HepG2 (cell line): Measurements from ENCODE around the gene STK4. TPM values are rescaled to one million over a fixed set of nuclear protein-coding genes. Genes with fewer than 3 reads are reported as not detected.

Source experiments
- CAMTA2 ChIP-seq: sonication (generic); formaldehyde crosslinking; IDR thresholded peaks from 2 replicates; pipeline ENCODE4 v1.4.0; 2020; ENCODE audit warnings: mild to moderate bottlenecking, missing genetic modification reagents, borderline replicate concordance
- FOXK1 ChIP-seq: sonication (generic); formaldehyde crosslinking; IDR thresholded peaks from 2 replicates; pipeline ENCODE4 v1.4.0; 2020; ENCODE audit warnings: low read depth, missing genetic modification reagents, borderline replicate concordance
- ZFP41 ChIP-seq: sonication (generic); formaldehyde crosslinking; IDR thresholded peaks from 2 replicates; pipeline ENCODE4 v1.4.0; 2020; ENCODE audit warnings: mild to moderate bottlenecking, missing genetic modification reagents, borderline replicate concordance
- polyA plus RNA-seq, 8 experiments: library from polyadenylated mRNA; depleted of rRNA in 3 of 8; stranded (reverse) in 7 of 8; unstranded in 1 of 8; fragments of >200 nt; fragmentation: Illumina TruSeq in 4 of 8; extraction: Trizol in 4 of 8; gene quantifications; 2 replicates each; pipeline versions ENCODE4 v1.2.1 to v1.2.3, GENCODE V29; 2011 to 2016; ENCODE audit warnings: low read depth in 4 of 8, missing spikeins in 1 of 8, mixed read lengths in 1 of 8; ENCODE audit not compliant: insufficient read depth in 1 of 8
- total RNA-seq, 5 experiments: library from RNA; depleted of rRNA; stranded (reverse); fragments of >200 nt; fragmentation: Illumina TruSeq; extraction: Trizol; gene quantifications; 2 replicates each; pipeline ENCODE4 v1.2.3, GENCODE V29; 2016; ENCODE audit warnings: low read depth in 1 of 5
- TF ChIP-seq, protein P1 (sequence below): sonication (generic); formaldehyde crosslinking; IDR thresholded peaks from 2 replicates; pipeline ENCODE4 v1.5.0; 2020; ENCODE audit warnings: mild to moderate bottlenecking, missing genetic modification reagents
- TF ChIP-seq, protein P2 (sequence below): sonication (generic); formaldehyde crosslinking; IDR thresholded peaks from 2 replicates; pipeline ENCODE4 v1.8.0; 2022; ENCODE audit warnings: missing genetic modification reagents, low read depth, mild to moderate bottlenecking, borderline replicate concordance
- TF ChIP-seq, protein P3 (sequence below): sonication (generic); formaldehyde crosslinking; IDR thresholded peaks from 2 replicates; pipeline ENCODE4 v1.4.0; 2020; ENCODE audit warnings: mild to moderate bottlenecking, missing genetic modification reagents
- TF ChIP-seq, protein P4 (sequence below): sonication (generic); formaldehyde crosslinking; IDR thresholded peaks from 2 replicates; pipeline ENCODE4 v1.5.0; 2020; ENCODE audit warnings: missing genetic modification reagents
- TF ChIP-seq, protein P5 (sequence below): sonication (generic); formaldehyde crosslinking; IDR thresholded peaks from 2 replicates; pipeline ENCODE4 v1.4.0; 2020; ENCODE audit warnings: low read depth, missing genetic modification reagents

The STK4 gene
- total and polyA plus RNA-seq, 2 of the 13 experiments (the other 11 are each of a cell fraction or from before 2014, with no cell fraction given), result 25.6 to 38.3 TPM

DNA sequence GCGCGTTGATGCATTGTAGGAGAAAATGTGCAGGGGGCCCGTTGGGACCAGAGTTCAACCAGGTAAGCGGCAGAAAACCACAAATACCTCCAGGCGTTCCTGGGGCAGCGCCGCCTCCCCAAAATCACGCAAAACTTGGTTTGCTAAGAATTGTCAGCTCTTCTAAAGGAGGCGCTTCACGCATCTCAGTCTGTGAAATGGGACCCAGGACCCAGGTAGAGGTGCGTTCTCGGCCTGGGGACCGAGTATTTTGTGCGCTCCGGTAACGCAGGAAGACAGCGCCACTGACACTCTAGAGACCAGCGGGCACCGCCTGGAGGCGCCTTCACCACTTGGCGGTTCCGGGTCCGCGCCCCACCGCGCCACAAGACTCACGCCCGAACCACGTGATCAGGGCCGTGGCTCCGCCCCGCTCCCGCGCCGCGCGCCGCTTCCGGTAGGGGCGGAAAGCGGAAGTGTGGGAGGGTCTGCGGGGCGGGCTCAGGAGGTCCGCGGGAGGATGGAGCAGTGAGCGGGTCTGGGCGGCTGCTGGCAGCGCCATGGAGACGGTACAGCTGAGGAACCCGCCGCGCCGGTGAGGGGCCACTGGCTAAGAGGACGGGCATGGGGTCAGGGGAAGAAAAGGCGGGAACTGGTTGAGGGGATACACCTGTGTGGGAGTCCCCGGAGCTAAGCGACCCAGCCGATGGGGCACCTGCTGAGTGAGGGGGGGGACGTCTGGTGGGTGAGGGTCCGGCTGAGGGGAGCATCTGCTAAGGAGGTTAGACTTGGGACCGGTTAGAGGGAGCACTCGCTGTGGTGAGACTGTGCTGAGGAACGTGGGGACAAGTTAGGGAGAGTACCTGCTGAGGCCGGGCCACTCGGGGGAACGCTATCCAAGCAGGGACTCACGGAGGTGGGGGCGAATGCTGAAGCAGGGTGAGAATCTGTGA is at the start of gene STK4 (continued):
- TF ChIP-seq, protein P1, sequence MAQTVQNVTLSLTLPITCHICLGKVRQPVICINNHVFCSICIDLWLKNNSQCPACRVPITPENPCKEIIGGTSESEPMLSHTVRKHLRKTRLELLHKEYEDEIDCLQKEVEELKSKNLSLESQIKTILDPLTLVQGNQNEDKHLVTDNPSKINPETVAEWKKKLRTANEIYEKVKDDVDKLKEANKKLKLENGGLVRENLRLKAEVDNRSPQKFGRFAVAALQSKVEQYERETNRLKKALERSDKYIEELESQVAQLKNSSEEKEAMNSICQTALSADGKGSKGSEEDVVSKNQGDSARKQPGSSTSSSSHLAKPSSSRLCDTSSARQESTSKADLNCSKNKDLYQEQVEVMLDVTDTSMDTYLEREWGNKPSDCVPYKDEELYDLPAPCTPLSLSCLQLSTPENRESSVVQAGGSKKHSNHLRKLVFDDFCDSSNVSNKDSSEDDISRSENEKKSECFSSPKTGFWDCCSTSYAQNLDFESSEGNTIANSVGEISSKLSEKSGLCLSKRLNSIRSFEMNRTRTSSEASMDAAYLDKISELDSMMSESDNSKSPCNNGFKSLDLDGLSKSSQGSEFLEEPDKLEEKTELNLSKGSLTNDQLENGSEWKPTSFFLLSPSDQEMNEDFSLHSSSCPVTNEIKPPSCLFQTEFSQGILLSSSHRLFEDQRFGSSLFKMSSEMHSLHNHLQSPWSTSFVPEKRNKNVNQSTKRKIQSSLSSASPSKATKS, result no peak
- TF ChIP-seq, protein P2, sequence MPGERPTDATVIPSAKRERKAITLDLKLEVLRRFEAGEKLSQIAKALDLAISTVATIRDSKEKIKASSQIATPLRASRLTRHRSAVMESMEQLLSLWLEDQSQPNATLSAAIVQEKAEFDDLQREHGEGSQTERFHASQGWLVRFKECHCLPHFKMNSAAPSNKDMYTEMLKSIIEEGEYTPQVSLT (CRISPR knock-in tag), result no peak
- TF ChIP-seq CAMTA2 (CRISPR knock-in tag), result peak; percentile 93
- TF ChIP-seq ZFP41, result no peak; the same call in 1 of the 2 replicates
- TF ChIP-seq, protein P3, sequence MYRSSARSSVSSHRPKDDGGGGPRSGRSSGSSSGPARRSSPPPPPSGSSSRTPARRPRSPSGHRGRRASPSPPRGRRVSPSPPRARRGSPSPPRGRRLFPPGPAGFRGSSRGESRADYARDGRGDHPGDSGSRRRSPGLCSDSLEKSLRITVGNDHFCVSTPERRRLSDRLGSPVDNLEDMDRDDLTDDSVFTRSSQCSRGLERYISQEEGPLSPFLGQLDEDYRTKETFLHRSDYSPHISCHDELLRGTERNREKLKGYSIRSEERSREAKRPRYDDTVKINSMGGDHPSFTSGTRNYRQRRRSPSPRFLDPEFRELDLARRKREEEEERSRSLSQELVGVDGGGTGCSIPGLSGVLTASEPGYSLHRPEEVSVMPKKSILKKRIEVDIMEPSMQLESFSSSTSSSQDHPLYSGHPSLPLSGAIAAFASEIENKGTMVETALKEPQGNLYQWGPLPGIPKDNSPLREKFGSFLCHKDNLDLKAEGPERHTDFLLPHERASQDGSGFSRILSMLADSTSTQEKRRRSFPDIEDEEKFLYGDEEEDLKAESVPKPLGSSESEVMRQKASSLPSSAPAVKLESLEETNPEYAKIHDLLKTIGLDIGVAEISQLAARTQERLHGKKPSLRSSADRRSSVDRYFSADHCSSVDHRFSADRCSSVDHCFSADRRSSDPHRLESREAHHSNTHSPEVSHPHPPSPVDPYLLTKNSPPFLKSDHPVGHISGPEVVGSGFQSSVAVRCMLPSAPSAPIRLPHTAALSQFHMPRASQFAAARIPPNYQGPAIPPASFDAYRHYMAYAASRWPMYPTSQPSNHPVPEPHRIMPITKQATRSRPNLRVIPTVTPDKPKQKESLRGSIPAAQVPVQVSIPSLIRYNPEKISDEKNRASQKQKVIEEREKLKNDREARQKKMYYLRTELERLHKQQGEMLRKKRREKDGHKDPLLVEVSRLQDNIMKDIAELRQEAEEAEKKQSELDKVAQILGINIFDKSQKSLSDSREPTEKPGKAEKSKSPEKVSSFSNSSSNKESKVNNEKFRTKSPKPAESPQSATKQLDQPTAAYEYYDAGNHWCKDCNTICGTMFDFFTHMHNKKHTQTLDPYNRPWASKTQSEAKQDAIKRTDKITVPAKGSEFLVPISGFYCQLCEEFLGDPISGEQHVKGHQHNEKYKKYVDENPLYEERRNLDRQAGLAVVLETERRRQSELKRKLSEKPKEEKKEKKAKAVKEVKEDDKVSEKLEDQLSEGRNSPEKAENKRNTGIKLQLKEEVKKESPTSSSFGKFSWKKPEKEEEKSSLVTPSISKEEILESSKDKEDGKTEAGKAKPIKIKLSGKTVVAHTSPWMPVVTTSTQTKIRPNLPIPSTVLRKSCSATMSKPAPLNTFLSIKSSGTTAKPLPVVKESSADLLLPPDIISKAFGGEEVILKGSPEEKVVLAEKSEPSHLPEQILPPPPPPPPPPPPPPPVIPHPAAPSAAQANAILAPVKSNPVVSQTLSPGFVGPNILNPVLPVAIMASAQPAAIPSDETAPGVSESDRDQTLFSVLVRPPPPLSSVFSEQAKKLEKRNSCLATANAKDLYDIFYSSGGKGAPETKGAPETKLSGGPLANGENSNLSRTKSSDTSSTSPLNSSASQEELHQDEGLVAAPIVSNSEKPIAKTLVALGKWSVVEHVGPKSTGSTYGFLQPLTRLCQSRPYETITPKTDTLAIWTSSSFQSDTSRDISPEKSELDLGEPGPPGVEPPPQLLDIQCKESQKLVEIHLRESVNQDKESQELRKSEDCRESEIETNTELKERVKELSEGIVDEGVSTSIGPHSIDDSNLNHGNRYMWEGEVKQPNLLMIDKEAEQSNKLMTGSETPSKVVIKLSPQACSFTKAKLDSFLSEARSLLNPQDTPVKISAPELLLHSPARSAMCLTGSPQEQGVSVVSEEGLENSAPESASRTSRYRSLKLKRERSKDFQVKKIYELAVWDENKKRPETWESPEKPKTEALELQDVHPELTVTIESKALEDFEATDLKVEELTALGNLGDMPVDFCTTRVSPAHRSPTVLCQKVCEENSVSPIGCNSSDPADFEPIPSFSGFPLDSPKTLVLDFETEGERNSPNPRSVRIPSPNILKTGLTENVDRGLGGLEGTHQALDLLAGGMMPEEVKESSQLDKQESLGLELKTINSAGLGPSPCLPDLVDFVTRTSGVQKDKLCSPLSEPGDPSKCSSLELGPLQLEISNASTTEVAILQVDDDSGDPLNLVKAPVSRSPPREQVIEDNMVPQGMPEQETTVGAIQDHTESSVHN, result peak; percentile 81; the same call in 1 of the 2 replicates
- TF ChIP-seq, protein P4, sequence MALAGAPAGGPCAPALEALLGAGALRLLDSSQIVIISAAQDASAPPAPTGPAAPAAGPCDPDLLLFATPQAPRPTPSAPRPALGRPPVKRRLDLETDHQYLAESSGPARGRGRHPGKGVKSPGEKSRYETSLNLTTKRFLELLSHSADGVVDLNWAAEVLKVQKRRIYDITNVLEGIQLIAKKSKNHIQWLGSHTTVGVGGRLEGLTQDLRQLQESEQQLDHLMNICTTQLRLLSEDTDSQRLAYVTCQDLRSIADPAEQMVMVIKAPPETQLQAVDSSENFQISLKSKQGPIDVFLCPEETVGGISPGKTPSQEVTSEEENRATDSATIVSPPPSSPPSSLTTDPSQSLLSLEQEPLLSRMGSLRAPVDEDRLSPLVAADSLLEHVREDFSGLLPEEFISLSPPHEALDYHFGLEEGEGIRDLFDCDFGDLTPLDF, result peak; percentile 98
- TF ChIP-seq, protein P5, sequence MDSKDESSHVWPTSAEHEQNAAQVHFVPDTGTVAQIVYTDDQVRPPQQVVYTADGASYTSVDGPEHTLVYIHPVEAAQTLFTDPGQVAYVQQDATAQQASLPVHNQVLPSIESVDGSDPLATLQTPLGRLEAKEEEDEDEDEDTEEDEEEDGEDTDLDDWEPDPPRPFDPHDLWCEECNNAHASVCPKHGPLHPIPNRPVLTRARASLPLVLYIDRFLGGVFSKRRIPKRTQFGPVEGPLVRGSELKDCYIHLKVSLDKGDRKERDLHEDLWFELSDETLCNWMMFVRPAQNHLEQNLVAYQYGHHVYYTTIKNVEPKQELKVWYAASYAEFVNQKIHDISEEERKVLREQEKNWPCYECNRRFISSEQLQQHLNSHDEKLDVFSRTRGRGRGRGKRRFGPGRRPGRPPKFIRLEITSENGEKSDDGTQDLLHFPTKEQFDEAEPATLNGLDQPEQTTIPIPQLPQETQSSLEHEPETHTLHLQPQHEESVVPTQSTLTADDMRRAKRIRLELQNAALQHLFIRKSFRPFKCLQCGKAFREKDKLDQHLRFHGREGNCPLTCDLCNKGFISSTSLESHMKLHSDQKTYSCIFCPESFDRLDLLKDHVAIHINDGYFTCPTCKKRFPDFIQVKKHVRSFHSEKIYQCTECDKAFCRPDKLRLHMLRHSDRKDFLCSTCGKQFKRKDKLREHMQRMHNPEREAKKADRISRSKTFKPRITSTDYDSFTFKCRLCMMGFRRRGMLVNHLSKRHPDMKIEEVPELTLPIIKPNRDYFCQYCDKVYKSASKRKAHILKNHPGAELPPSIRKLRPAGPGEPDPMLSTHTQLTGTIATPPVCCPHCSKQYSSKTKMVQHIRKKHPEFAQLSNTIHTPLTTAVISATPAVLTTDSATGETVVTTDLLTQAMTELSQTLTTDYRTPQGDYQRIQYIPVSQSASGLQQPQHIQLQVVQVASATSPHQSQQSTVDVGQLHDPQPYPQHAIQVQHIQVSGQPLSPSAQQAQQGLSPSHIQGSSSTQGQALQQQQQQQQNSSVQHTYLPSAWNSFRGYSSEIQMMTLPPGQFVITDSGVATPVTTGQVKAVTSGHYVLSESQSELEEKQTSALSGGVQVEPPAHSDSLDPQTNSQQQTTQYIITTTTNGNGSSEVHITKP (CRISPR knock-in tag), result 0 out of 2 replicates have a peak, but pooled peaks have one; percentile 72
- TF ChIP-seq FOXK1, result peak; percentile 91
